A673 (cell line): ENCODE measurements around the gene OBSCN. TPM values are rescaled to one million over a fixed set of nuclear protein-coding genes. Genes with fewer than 3 reads are reported as not detected.

Experiments used
- BruUV-seq: library from RNA; stranded (reverse); fragments of 400-500 nt; replicated peaks from 2 replicates; lab custom pipeline; 2021; lab: Mats Ljungman, UMichigan
- CTCF ChIA-PET: fragments of 300-600 bp; sonication (Branson Sonifier 250); formaldehyde crosslinking; loops from one replicate; lab custom pipeline; 2022; ENCODE audit warnings: antibody characterized with exemption; lab: Charles Lee
- POLR2A ChIA-PET: fragments of 300-600 bp; sonication (Branson Sonifier 250); formaldehyde crosslinking; loops from one replicate; lab custom pipeline; 2022; ENCODE audit warnings: antibody characterized with exemption; ENCODE audit not compliant: low non-redundant PET; lab: Charles Lee
- DNase-seq: peaks from one replicate; pipeline ENCODE4 v3.0.0-alpha.2; 2015; ENCODE audit warnings: low spot score
- H3K27ac ChIP-seq: fragments of 200-600 bp; sonication (generic); 2 replicates; pipeline ENCODE4 v1.5.1; 2016; ENCODE audit warnings: mixed run types, low read depth, mild to moderate bottlenecking, mixed read lengths, antibody characterized with exemption, low read length; ENCODE audit not compliant: poor library complexity, severe bottlenecking
- H3K27me3 ChIP-seq: fragments of 200-600 bp; sonication (generic); replicated peaks from 2 replicates; pipeline ENCODE4 v1.6.1; 2017; ENCODE audit warnings: mixed run types, low read depth, mild to moderate bottlenecking, mixed read lengths, antibody characterized with exemption, low read length; ENCODE audit not compliant: insufficient read depth, poor library complexity
- H3K36me3 ChIP-seq: fragments of 200-600 bp; sonication (generic); 2 replicates; pipeline ENCODE4 v1.6.1; 2016; ENCODE audit warnings: mixed run types, mild to moderate bottlenecking, mixed read lengths, antibody characterized with exemption, low read length; ENCODE audit not compliant: insufficient read depth, poor library complexity, severe bottlenecking
- H3K4me1 ChIP-seq: fragments of 200-600 bp; sonication (generic); 2 replicates; pipeline ENCODE4 v1.6.1; 2017; ENCODE audit warnings: mixed run types, mild to moderate bottlenecking, mixed read lengths, antibody characterized with exemption, low read length; ENCODE audit not compliant: insufficient read depth, poor library complexity, severe bottlenecking
- H3K4me3 ChIP-seq: fragments of 200-600 bp; sonication (generic); 2 replicates; pipeline ENCODE4 v1.5.1; 2016; ENCODE audit warnings: low read depth, mixed run types, mild to moderate bottlenecking, mixed read lengths, low read length; ENCODE audit not compliant: poor library complexity, severe bottlenecking
- H3K9me3 ChIP-seq: fragments of 200-600 bp; sonication (generic); 2 replicates; pipeline ENCODE4 v1.6.1; 2016; ENCODE audit warnings: mixed run types, low read depth, mild to moderate bottlenecking, mixed read lengths, antibody characterized with exemption, low read length; ENCODE audit not compliant: poor library complexity, severe bottlenecking
- CTCF ChIP-seq: fragments of 300-800, 200-600 bp; sonication (generic); conservative IDR thresholded peaks from 2 replicates; pipeline ENCODE4 v1.5.1; 2017; ENCODE audit warnings: low read depth, mild to moderate bottlenecking, antibody characterized with exemption, low read length, moderate library complexity, mixed read lengths
- EZH2 ChIP-seq: fragments of 200-600 bp; sonication (generic); IDR thresholded peaks from 2 replicates; pipeline ENCODE4 v1.6.1; 2017; ENCODE audit warnings: borderline replicate concordance, low read depth, mild to moderate bottlenecking, mixed read lengths, antibody characterized with exemption, low read length; ENCODE audit not compliant: poor library complexity, severe bottlenecking
- intact Hi-C: fragments of 100-400 bp; cut with micrococcal nuclease; formaldehyde crosslinking; loops from one replicate; pipeline ENCODE4 v1.10.0; 2022; ENCODE audit not compliant: unreplicated experiment
- total RNA-seq: library from RNA; stranded (reverse); gene quantifications from 2 replicates; pipeline ENCODE4 v1.2.3, GENCODE V29; 2021

OBSCN gene
- total RNA-seq, 1 experiment from 2014 or later, result 37.7 TPM

GRCh38 chr1:228414511-228415211, 206.8 kb downstream of the OBSCN start:
- no peak overlapping the region for H3K4me3 ChIP-seq
- POLR2A ChIA-PET, result no interaction called here

GRCh38 chr1:228415221-228415620, 207.4 kb downstream of the OBSCN start:
- Histone ChIP-seq H3K4me1 (peaks cover 15% of the 10 kb centered on the region), H3K27ac (no peak overlapping the region), H3K36me3 (no peaks in the 10 kb centered on the region), H3K9me3 (no peaks in the 10 kb centered on the region), H3K27me3 (peaks cover 4% of the 10 kb centered on the region), H3K4me3 (no peak overlapping the region)
- no peak for DNase-seq
- intact Hi-C loops, result no loop called here
- no TSS peak for BruUV-seq
- ChIA-PET CTCF (no interaction called here), POLR2A (no interaction called here)
- TF ChIP-seq CTCF (no peak), EZH2 (no peak)

More at GRCh38 chr1:228414511-228415211, 206.8 kb downstream of the OBSCN start:
- no peaks in the 10 kb centered on the region for H3K36me3 ChIP-seq
- peaks cover 4% of the 10 kb centered on the region for H3K27me3 ChIP-seq
- no peaks in the 10 kb centered on the region for H3K9me3 ChIP-seq
- DNase-seq, result no peak
- no TSS peak for BruUV-seq
- peaks cover 15% of the 10 kb centered on the region for H3K4me1 ChIP-seq
- intact Hi-C loops, result no loop called here
- no peak overlapping the region for H3K27ac ChIP-seq
- TF ChIP-seq EZH2, result no peak
- CTCF ChIA-PET, result no interaction called here

GRCh38 chr1:228415853-228416216, 208.0 kb downstream of the OBSCN start:
- Histone ChIP-seq H3K27ac (no peak overlapping the region), H3K4me1 (peaks cover 15% of the 10 kb centered on the region), H3K9me3 (no peaks in the 10 kb centered on the region), H3K4me3 (peak overlapping the region; percentile 49), H3K36me3 (no peaks in the 10 kb centered on the region), H3K27me3 (peaks cover 4% of the 10 kb centered on the region)
- intact Hi-C loops, result no loop called here
- ChIA-PET CTCF (no interaction called here), POLR2A (no interaction called here)
- DNase-seq, result no peak
- no TSS peak for BruUV-seq
- TF ChIP-seq CTCF, result no peak
- TF ChIP-seq EZH2, result no peak
